ENCODE results near the gene RIMKLB.
A peak's percentile ranks its signal among the peaks of the same experiment; 100 is the strongest.
"Not testable (repeated sequence)": the region's sequence is repeated elsewhere in the genome, so short reads cannot be mapped to it uniquely, and the experiment has no call there.

The RIMKLB gene

DNA sequence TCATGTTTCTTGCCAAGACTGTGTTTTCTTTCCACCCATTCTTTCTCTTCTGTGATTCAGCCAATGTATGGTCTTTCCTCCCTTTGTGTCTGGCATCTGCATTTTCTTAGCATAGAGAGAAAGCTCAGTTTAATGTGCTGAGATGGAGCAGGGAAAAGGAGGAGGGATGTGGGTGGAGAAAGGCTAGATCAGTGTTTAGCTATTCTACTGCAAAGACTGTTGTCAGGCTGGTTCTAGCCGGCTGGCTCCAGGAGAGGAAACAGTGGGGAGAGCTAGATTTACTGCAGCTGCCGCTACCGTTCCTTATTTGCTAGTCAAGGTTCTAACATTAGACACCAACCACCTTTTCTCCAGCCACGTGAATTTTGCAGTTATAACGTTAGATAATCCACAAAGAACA lies 5.2 kb upstream of the RIMKLB start:
- DNase-seq (ENCODE audit: low read depth, low spot score) = peak; percentile 80

DNA sequence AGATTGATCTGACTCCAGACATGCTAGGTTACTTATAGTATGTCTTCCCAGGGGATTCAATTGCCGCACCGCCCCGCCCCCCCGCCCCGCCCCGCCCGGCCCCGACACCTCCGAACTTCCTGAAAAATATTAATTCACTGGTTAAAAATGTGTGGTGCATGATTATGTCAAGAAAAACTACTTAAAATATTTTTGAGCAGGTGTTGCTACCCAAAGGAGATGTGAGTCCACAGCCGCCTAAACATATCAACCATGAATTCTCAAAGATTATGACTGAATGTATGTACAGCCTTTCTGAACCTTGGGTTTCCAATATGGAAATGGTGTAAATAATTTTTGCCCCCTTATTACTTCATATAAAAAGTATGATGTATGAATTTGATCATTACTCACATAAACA lies 2.7 kb upstream of the RIMKLB start:
- no peak for DNase-seq (ENCODE audit: low read depth, low spot score)

DNA sequence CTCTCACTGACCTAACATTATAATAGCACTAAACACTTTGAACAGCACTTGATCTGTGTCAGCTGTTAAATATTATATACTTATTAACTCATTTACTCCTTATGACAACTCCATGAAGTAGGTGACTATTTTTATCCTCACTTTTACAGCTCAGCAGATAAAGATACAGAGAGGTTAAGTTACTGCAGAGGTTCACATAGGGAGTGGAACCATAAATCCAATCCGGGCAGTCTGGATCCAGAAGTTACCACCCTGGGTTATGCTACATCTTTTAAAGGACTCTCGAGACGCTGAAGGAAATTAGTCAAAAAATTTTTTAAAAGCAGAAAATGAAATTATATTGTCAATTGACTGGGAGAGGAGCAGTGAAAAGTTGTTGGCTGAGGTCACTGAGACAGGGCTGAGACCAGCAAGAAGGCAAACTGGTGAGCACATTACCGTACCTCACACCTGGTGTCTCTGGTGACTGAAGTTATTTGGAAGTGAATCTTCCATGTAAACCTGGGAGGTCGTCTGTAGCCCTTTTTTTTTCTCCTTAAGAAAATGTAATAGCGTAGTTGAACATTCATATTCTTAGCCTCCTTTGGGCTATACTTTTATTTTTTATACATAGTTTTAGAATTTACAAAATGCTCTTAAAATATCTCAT lies 1.2 kb upstream of the RIMKLB start:
- no peak for DNase-seq (ENCODE audit: low read depth, low spot score)

DNA sequence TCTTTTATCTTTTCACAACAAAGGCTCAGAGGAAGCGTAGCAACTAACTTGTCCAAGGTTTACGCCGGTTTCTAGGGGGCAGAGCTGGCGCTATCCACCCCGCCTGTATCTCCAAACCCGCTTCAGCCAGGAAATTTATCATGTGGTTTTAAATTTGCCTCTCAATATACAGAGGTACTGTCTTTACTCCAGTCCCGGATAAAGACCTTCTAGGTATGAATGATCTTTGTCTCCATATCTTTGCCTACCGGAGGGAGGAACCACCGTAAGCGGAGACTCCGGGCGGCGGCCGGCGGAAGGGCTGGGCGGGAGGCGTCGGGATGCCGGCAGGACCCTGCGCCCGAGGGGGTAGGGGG lies 693 bp upstream of the RIMKLB start:
- DNase-seq (ENCODE audit: low read depth, low spot score) = peak; percentile 60

DNA sequence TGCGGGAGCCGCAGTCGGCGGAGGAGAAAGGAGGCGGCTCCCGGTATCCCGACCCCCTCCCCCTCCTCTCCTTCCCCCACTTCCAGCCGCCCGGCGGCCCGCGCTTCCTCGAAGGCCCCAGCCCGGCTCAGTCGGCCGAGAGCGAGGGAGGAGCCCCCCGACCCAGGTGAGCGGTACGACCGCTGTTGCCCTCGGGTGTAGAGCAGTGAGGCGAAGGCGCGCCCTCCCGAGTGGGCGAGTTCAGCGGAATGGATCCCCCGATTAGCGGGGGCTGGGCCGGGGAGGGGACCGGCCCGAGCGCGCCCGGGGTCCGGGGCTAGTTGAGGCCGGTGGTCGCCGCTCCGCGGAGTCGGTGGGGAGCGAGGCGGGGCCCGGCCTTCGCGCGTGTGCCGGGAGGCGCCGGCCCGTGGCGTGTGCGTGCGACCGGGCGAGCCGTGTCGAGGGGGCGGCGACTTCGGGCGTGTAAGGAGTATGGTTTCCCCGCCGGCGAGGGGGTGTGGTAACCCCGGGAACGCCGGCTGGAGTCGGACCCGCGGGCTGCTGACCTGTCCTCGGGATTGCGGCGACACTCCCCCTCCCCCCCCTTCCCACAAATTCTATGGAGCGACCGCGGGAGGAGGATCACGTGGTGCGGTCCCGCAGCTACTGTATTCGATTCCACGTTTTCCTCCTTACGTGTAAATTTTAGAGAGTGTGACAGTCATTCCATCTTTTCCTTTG lies 501 bp downstream of the RIMKLB start:
- peak; percentile 73 for DNase-seq (ENCODE audit: low read depth, low spot score)

DNA sequence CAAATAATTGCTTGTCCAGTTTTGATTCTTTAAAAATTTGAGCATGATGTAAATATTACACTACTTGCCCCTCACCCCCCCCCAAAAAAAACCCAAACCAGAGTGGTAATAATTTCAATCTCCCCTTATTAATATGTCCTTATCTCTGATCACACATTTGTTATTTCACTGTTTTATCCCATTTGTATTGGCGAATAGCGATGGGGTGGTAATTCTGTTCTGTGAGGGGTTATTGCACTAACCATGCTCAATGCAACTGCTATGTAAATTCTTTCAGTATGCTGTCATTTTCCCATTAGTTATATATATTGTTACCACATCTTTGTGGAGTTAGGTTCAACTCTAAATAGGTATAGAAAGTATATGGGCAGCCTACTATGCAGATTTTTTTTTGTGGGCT lies 1.1 kb downstream of the RIMKLB start:
- DNase-seq (ENCODE audit: low read depth, low spot score) = no peak

DNA sequence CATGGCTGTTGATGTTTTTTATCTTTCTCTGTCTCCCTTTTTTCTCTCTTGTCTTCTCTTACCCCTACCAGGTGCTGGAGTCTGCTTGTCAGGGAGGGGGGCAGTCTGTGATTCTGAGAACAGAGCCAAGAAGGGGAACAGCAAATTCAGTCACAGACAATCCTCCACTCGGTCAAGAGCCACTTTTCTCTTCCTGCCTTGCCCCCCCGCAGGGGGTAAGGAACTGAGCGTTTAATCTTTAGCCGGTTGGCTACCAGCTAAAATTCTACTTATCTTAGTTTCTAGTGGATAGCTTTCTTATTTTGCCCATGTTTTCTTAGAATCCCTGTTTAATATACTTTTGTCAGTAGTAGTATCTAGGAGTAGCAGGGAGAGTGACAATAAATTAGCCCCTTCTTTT lies 1.9 kb downstream of the RIMKLB start:
- peak; percentile 13 for DNase-seq (ENCODE audit: low read depth, low spot score)

DNA sequence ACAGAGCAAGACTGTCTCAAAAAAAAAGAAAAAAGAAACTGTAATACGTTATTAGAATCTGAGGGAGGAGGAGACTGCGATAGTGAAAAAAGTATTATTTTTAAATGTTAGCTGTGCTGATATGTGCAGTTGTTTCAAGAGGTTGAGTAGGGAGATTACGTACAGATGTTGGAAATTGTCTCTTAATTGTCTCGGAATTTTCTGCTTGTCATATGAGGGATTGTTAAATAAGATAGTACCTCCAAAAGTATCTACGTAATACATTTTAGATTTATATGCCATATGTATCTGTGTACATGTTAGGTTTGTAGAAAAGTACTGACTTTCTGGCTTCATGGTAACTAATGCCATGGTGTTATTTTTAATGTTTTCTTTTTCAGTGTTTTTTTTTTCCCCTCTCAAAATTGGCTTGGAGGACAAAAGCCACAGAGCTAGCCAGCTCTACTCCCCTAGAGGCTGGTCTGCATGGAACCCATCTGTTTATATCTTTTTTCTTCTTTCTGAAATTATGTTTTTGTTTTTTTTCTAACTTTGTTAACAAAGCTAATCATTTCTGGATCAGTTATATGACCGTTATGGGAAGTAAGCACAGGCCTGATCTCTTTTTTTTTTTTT lies 3.4 kb downstream of the RIMKLB start:
- no peak for DNase-seq (ENCODE audit: low read depth, low spot score)

DNA sequence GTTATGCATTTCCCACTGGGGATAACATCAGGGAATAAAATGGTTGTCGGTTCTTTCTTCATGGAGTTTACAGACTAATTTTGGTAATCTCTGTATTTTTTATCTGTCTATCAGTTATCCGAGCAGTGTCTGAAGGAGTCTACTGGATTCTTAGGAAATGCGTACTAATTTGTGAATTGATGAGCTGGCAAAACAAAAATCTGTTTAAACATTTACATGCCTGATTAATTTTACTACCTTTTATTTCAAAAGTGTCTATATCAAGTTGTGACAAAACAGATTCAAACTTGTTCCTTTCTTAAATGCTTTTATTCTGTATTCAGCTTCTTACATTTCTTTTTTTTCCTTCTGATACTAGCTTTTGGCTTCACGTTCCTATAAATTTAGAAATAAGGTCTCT lies 4.4 kb downstream of the RIMKLB start:
- no peak for DNase-seq (ENCODE audit: low read depth, low spot score)

DNA sequence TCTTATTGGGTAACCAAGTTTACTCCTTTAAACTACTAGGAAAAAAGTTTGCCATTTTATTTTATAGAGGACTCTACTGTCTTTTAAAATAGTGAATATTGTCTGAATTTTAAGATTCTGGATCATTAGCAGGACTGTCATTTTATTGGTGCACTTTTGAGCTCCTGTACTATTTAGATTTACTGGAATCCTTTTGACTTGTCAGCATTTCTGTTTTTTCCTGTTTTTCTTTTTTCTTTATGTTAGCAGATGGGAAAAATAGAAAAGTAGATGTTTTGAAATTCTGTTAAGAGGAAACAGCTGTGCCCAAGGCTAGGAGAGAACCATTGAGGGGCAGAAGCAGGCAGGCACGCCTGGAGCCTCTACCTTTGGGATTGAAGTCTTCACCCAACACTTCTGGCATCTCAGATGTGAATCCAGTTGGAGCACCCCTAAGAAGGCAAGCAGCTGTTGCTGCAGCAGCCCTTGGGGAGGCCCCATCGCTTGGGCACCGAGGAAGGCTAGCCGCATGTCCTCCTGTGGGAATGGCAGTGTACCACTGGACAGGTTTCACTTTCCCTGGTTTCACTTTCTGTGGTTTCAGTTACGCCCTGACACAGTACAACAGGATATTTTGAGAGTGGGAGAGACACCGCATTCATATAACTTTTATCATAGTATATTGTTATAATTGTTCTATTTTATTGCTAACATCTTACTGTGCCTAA lies 11.5 kb downstream of the RIMKLB start:
- peak; percentile 8 for DNase-seq (ENCODE audit: low read depth, low spot score)

DNA sequence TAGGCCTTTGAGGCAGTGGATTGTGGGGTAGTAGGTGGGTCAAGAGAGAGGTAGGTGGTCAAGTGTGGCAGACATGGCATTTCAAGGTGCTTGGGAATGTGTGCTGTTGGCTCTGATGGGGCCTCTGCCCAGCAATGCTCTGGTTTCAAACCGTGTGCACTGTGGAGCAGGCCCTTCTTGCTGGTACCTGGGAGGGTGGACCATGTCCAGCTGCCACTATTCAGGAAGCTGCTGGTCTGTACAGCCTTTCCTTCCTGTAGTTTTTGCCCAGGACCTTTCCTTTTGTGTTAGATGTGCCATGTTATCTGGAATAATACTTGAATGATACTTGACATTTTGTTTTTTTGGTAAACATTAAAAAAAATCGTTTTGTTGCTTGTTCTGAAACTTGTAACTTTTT lies 14.8 kb downstream of the RIMKLB start:
- DNase-seq (ENCODE audit: low read depth, low spot score) = no peak

DNA sequence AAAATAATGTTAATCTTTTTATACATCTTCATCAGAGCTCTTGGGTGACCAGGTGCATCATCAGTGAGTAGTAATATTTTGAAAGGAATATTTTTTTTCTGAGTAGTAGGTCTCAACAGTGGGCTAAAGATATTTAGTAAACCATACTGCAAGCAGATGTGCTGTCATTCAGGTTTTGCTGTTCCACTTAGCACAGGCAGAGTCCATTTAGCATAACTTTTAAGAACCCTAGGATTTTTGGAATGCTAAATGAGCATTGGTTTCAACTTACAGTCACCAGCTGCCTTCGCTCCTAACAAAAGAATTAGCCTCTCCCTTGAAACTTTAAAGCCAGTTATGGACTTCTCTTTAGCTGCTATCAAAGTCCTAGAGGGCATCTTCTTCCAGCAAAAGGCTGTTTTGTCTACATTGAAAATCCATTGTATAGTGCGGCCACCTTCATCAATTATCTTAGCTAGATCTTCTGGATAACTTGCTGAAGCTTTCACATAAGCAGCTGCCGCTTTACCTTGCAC lies 24.6 kb downstream of the RIMKLB start:
- no peak for DNase-seq (ENCODE audit: low read depth, low spot score)

DNA sequence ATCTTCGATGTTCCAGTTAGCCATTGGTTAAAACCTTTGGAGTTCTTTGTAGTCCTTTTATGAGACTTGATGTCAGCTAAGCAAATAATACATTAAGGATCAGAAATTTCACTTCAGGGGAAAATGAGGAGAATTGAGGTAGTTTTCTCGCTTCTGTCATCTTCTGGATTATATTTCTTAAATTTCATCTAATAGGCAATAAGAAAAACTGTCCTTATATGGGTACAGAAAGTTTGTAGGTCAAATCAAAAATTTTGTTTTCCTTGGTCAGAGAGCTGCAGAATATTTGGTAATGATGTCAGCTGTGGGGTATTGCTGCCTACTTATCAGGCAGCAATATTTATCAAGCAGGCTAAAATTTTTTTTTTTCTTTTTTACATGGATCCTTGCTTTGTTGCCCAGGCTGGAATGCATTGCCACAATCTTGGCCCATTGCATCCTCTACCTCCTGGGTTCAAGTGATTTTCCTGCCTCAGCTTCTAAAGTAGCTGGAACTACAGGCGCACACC lies 37.1 kb downstream of the RIMKLB start:
- DNase-seq (ENCODE audit: low read depth, low spot score) = peak; percentile 16

DNA sequence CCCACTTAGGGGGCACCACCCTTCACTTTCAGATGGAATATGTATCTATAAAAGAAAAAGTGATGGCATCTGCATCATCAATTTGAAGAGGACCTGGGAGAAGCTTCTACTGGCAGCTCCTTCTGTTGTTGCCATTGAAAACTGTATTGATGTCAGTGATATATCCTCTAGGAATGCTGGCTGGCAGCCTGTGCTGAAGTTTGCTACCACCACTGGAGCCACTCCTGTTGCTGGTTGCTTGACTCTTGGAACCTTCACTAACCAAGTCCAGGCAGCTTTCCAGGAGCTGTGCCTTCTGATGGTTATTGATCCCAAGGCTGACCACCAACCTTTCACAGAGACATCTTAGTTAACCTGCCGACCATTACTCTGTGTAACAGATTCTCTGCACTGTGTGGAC lies 44.7 kb downstream of the RIMKLB start:
- peak; percentile 82 for DNase-seq (ENCODE audit: low read depth, low spot score)

DNA sequence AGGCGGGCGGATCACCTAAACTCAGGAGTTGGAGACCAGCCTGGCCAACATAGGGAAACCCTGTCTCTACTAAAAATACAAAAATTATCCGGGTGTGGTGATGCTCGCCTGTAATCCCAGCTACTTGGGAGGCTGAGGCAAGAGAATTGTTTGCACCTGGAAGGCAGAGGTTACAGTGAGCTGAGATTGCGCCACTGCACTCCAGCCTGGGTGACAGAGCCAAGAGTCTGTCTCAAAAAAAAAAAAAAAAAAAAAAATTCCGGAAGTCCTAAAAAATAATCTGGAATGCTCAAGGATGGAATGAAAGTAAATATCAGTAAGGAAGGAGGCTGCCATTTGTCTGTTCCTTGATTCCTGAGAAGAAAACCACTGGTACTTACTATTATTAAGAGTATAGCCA lies 45.3 kb downstream of the RIMKLB start:
- not testable (repeated sequence) for DNase-seq (ENCODE audit: low read depth, low spot score)

DNA sequence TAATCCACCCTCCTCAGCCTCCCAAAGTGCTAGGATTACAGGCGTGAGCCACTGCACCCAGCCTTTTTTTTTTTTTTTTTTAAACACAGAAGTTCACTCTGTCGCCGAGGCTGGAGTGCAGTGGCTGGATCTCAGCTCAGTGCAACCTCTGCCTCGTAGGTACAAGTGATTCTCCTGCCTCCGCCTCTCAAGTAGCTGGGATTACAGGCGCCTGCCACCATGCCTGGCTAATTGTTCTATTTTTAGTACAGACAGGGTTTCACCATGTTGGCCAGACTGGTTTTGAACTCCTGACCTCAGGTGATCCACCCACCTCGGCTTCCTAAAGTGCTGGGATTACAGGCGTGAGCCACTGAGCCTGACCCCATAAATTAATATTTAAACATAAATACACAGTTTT lies 47.8 kb downstream of the RIMKLB start:
- not testable (repeated sequence) for DNase-seq (ENCODE audit: low read depth, low spot score)

DNA sequence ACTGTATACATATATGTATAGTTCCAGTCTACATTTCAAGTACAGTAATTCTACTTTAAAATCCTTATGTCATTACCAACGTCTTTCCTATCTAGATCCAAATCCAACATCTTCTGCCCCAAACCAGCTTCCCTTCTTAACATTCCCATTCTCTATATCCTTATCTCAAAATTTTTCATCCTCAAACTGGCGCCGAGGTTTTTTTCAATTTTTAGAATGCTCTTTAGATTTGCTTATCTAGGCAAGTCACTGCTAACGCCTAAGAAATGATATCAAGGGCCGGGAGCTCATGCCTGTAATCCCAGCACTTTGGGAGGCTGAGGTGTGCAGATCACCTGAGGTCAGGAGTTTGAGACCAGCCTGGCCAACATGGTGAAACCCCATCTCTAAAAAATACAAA lies 48.3 kb downstream of the RIMKLB start:
- DNase-seq (ENCODE audit: low read depth, low spot score) = no peak

DNA sequence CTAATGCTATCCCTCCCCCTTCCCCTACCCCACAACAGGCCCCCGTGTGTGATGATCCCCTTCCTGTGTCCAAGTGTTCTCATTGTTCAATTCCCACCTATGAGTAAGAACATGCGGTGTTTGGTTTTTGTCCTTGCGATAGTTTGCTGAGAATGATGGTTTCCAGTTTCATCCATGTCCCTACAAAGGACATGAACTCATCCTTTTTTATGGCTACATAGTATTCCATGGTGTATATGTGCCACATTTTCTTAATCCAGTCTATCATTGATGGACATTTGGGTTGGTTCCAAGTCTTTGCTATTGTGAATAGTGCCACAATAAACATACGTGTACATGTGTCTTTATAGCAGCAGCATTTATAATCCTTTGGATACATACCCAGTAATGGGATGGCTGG lies 62.3 kb downstream of the RIMKLB start:
- DNase-seq (ENCODE audit: low read depth, low spot score) = not testable (repeated sequence)

DNA sequence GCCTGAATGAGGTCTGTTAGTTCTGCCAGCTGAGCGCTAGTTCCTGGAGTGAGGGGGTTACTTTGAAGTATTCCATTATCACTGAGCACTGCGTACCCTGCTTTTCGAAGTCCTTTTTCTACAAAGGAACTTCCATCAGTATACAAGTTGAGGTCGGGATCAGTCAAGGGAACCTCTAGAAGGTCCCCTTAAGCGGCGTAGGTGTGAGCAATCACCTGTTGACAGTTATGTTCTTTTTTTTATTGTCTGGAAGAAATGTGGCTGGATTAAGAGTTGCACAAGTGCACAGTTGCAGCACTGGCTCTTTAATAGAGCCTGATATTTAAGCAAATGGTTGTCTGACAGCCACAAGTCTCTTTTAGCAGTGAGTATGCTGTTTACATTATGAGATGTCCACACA lies 64.9 kb downstream of the RIMKLB start:
- not testable (repeated sequence) for DNase-seq (ENCODE audit: low read depth, low spot score)

DNA sequence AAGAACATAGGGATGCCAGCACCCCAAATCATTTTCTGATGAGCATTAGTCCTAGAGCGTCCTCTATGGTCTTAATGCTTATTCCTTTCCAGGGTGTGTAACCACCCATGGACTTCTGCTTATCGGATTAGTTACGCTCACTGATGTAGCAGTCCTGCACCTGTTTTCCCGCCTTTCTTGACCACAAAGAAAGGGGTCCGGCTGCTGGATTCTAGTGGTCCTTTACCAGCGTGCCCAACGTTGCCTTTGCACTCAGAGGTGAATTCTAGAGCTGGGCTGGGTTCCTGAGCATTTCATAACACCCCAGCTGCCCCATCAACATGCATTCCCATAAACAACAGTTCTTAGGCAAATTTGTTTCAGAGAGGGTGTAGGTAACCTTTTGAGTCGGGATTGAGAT lies 68.3 kb downstream of the RIMKLB start:
- DNase-seq (ENCODE audit: low read depth, low spot score) = not testable (repeated sequence)

DNA sequence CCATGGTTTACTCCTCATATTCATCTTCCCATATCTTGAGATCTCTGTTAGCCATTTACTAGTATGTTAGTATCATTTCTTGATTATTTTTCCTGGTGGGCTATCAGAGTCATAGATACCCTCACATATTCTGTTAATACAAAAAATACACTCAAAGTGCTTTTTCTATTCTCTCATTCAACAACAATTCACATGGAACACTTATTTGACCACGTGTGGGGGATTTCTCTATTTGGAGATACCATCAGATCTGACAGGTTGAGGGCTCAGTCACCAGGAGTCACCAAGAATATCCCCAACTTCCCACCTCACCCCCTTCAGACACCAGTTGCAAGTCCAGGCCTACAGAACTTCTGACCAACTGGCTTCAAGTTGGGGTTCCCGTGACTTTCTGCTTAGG lies 72.7 kb downstream of the RIMKLB start:
- no peak for DNase-seq (ENCODE audit: low read depth, low spot score)

DNA sequence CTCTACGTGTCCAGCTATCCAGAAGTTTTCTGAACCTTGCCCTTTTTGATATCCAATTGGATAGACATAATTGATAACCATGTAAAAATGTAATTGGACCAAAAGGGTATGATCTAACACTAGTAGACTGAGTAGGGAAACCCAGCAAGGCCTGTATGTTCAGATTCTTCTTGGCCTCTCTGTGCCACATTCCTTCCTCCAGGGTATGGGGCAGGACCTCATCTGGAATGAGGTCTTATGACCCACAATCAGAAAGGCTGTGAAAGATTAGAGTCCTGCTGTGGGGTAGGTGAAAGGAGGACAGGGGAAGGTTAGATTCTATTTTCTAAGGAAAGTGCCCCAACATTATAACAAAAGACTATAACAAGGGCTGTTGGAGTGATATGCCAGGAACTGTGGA lies 73.3 kb downstream of the RIMKLB start:
- DNase-seq (ENCODE audit: low read depth, low spot score) = no peak

Measured in astrocyte of the hippocampus (primary cell).